ENCODE measurements around the gene TSPAN15. TPM values are rescaled to one million over a fixed set of nuclear protein-coding genes. Genes with fewer than 3 reads are reported as not detected.

The TSPAN15 gene
- total RNA-seq, 1 experiment from 2014 or later: 7.7 TPM

DNA sequence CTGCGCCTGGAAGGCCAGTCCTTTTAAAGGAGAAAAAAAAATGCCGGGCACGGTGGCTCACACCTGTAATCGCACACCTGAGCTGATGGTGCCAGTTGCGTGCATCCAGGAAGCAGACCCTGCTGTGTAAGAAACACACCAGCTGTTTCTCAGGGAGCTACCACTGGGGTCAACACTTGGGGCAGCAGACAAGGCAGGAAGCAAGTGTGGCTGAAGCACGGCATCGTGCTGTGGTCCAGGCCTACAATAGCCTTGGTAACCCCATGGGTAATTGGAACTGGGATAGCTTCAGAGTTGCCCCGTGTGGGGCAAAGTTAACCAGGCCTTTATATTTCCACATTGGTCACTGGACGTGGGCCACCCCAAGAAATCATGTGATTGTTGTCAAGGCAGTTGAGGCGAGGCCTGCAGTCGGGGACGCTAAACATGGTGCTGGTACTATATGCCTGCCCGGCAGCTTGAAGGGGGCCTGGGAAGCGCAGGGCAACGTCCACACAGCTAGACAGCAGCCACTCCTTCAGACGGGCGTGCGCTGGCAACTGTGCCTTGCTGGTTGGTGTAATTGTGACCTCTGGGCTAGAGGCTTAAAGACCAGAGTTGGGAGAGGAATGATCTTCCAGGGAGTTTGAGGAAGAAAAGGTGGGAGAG is 32.0 kb upstream of the TSPAN15 start:
- no peaks in the 10 kb centered on the region for H3K79me2 ChIP-seq (ENCODE audit: insufficient read depth, low read length)
- no peak overlapping the region for H2BK20ac ChIP-seq (ENCODE audit: low read depth, low read length, poor library complexity, severe bottlenecking)
- H3K23me2 ChIP-seq (ENCODE audit: insufficient read length, low read depth, low read length, poor library complexity, severe bottlenecking): no peaks in the 10 kb centered on the region
- no peak overlapping the region for H3K4me3 Mint-ChIP-seq
- H3K9me3 ChIP-seq (ENCODE audit: control insufficient read depth, low read depth, low read length): no peaks in the 10 kb centered on the region
- no peak overlapping the region for H3K23ac ChIP-seq (ENCODE audit: insufficient read length, low read depth, low read length)
- no peak overlapping the region for H2BK120ac ChIP-seq (ENCODE audit: low read depth, low read length, poor library complexity, severe bottlenecking)
- H4K5ac ChIP-seq (ENCODE audit: insufficient read length, low read depth, low read length): no peak overlapping the region
- H3K36me3 Mint-ChIP-seq (ENCODE audit: insufficient read depth in 1 of 3, low read depth in 3 of 3): no peaks in the 10 kb centered on the region
- H4K91ac ChIP-seq (ENCODE audit: insufficient read length, low read depth, low read length): no peak overlapping the region
- H3K27me3 Mint-ChIP-seq (ENCODE audit: low read depth): peaks cover 8% of the 10 kb centered on the region
- H2BK12ac ChIP-seq (ENCODE audit: insufficient read length, low read depth, low read length): no peak overlapping the region
- no peak overlapping the region for H3T11ph ChIP-seq (ENCODE audit: low read length)
- DNase-seq: no peak
- TF ChIP-seq, protein P1, sequence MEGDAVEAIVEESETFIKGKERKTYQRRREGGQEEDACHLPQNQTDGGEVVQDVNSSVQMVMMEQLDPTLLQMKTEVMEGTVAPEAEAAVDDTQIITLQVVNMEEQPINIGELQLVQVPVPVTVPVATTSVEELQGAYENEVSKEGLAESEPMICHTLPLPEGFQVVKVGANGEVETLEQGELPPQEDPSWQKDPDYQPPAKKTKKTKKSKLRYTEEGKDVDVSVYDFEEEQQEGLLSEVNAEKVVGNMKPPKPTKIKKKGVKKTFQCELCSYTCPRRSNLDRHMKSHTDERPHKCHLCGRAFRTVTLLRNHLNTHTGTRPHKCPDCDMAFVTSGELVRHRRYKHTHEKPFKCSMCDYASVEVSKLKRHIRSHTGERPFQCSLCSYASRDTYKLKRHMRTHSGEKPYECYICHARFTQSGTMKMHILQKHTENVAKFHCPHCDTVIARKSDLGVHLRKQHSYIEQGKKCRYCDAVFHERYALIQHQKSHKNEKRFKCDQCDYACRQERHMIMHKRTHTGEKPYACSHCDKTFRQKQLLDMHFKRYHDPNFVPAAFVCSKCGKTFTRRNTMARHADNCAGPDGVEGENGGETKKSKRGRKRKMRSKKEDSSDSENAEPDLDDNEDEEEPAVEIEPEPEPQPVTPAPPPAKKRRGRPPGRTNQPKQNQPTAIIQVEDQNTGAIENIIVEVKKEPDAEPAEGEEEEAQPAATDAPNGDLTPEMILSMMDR (conservative IDR thresholded peaks at IDR 0.05): no peak
- H3K4me2 ChIP-seq (ENCODE audit: insufficient read depth, insufficient read length, low read length): no peak overlapping the region
- H3K9me3 Mint-ChIP-seq: no peaks in the 10 kb centered on the region
- H3K56ac ChIP-seq (ENCODE audit: insufficient read length, low read depth, low read length): no peak overlapping the region
- no peak overlapping the region for H2AFZ ChIP-seq (ENCODE audit: low read length)
- no peak overlapping the region; a peak in 1 of 7 replicates for H3K27ac Mint-ChIP-seq
- H4K20me1 ChIP-seq (ENCODE audit: control insufficient read depth, insufficient read depth, insufficient read length): no peaks in the 10 kb centered on the region
- H4K8ac ChIP-seq (replicated peaks; ENCODE audit: insufficient read length, low read depth, low read length): no peak overlapping the region
- H3K27me3 ChIP-seq (ENCODE audit: insufficient read depth, low read length): no peaks in the 10 kb centered on the region
- H2BK5ac ChIP-seq (ENCODE audit: insufficient read length, low read length): no peak overlapping the region
- no peak overlapping the region for H3K9ac ChIP-seq (ENCODE audit: extremely low read depth, insufficient read length, low read length)
- H2AK5ac ChIP-seq (ENCODE audit: insufficient read length, low read length): no peak overlapping the region
- no peak overlapping the region; the same call in 1 of the 2 replicates for H3K14ac ChIP-seq (ENCODE audit: insufficient read depth, low read length)
- H3K18ac ChIP-seq (ENCODE audit: insufficient read length, low read depth, low read length): no peak overlapping the region
- no peaks in the 10 kb centered on the region for H3K4me1 ChIP-seq (ENCODE audit: insufficient read depth, low read length)
- WGBS (ENCODE audit: extremely low coverage, insufficient read length, low lambda C conversion rate): no CpG with 5 or more reads among the region's 18 CpGs
- H2BK15ac ChIP-seq (ENCODE audit: low read depth, low read length): no peak overlapping the region
- H3K4me1 Mint-ChIP-seq: peaks cover 4% of the 10 kb centered on the region in 2 experiments; a peak in 2 of 4 replicates
- no peak overlapping the region for H3K4ac ChIP-seq (ENCODE audit: low read depth, low read length)
- no peaks in the 10 kb centered on the region for H3K79me1 ChIP-seq (ENCODE audit: insufficient read depth, low read depth, low read length, poor library complexity, severe bottlenecking)
- no peak overlapping the region for H3K27ac ChIP-seq (ENCODE audit: insufficient read length, low read depth, low read length)

Data from H9 (cell line).